ENCODE data around the gene ELP6.

ELP6 gene

GRCh38 chr3:47513125-47513929 lies at the start of gene ELP6:
Gene ELP6, minus strand, starts transcription at chr3:47513712. Its CDS starts 122 bp downstream, at chr3:47513590.
- peak; percentile 98 for DNase-seq (ENCODE audit: low spot score)

- DNase-seq (ENCODE audit: low spot score) = no peak
Observed at GRCh38 chr3:47556351-47556750, 42.8 kb upstream of the ELP6 start.

- DNase-seq (ENCODE audit: low spot score) = no peak
Observed at GRCh38 chr3:47554335-47554734, 40.8 kb upstream of the ELP6 start.

GRCh38 chr3:47553407-47553806 lies 39.9 kb upstream of the ELP6 start:
- DNase-seq (ENCODE audit: low spot score) = no peak

- peak; percentile 86 for DNase-seq (ENCODE audit: low spot score)
Observed at GRCh38 chr3:47542471-47543173, 29.1 kb upstream of the ELP6 start.

GRCh38 chr3:47541583-47542108 lies 28.1 kb upstream of the ELP6 start:
- no peak for DNase-seq (ENCODE audit: low spot score)

GRCh38 chr3:47540281-47540680 lies 26.8 kb upstream of the ELP6 start:
- no peak for DNase-seq (ENCODE audit: low spot score)

- DNase-seq (ENCODE audit: low spot score) = no peak
Observed at GRCh38 chr3:47536967-47537366, 23.5 kb upstream of the ELP6 start.

GRCh38 chr3:47536221-47536891 lies 22.8 kb upstream of the ELP6 start:
- no peak for DNase-seq (ENCODE audit: low spot score)

GRCh38 chr3:47533996-47534454 lies 20.5 kb upstream of the ELP6 start:
- no peak for DNase-seq (ENCODE audit: low spot score)

- no peak for DNase-seq (ENCODE audit: low spot score)
Observed at GRCh38 chr3:47533481-47533880, 20.0 kb upstream of the ELP6 start.

GRCh38 chr3:47527952-47528725 lies 14.6 kb upstream of the ELP6 start:
- DNase-seq (ENCODE audit: low spot score) = no peak

- DNase-seq (ENCODE audit: low spot score) = no peak
Observed at GRCh38 chr3:47525617-47526016, 12.1 kb upstream of the ELP6 start.

GRCh38 chr3:47523310-47524073 lies 10.0 kb upstream of the ELP6 start:
- DNase-seq (ENCODE audit: low spot score) = no peak

- DNase-seq (ENCODE audit: low spot score) = peak; percentile 91
Observed at GRCh38 chr3:47522082-47522987, 8.8 kb upstream of the ELP6 start.

GRCh38 chr3:47520756-47521155 lies 7.2 kb upstream of the ELP6 start:
- DNase-seq (ENCODE audit: low spot score) = no peak

GRCh38 chr3:47517937-47518336 lies 4.4 kb upstream of the ELP6 start:
- no peak for DNase-seq (ENCODE audit: low spot score)

GRCh38 chr3:47515864-47516319 lies 2.4 kb upstream of the ELP6 start:
- DNase-seq (ENCODE audit: low spot score) = no peak

- no peak for DNase-seq (ENCODE audit: low spot score)
Observed at GRCh38 chr3:47515100-47515499, 1.6 kb upstream of the ELP6 start.
